ENCODE measurements around the gene PPM1K.

Gene PPM1K

GRCh38 chr4:88223516-88223915 lies 60.8 kb downstream of the PPM1K start:
- no peak for DNase-seq

- DNase-seq, result no peak
Measured at GRCh38 chr4:88219099-88219498, 65.3 kb downstream of the PPM1K start.

GRCh38 chr4:88217169-88217568 lies 67.2 kb downstream of the PPM1K start:
- no peak for DNase-seq

- DNase-seq, result no peak
Measured at GRCh38 chr4:88216395-88216794, 68.0 kb downstream of the PPM1K start.

GRCh38 chr4:88215351-88215750 lies 69.0 kb downstream of the PPM1K start:
- DNase-seq, result no peak

GRCh38 chr4:88212253-88212561 lies 72.2 kb downstream of the PPM1K start:
- peak in 1 of 56 donors; percentile 4 for DNase-seq

GRCh38 chr4:88211473-88212252 lies 72.7 kb downstream of the PPM1K start:
- DNase-seq, result peak in 21 of 56 donors; percentile 3 to 55 (median 15)

GRCh38 chr4:88208156-88208555 lies 76.2 kb downstream of the PPM1K start:
- no peak for DNase-seq
